Measurements from ENCODE around the gene TFEB.

The TFEB gene

GRCh38 chr6:41671376-41671775 lies 64.0 kb downstream of the TFEB start:
- Histone ChIP-seq H3F3A (ENCODE audit: control insufficient read depth, insufficient read depth) (no peaks in the 10 kb centered on the region), H3K36me3 (ENCODE audit: control insufficient read depth, low read length) (no peaks in the 10 kb centered on the region), H4K20me1 (ENCODE audit: control insufficient read depth, insufficient read depth, low read depth, low read length) (no peaks in the 10 kb centered on the region), H3K27me3 (ENCODE audit: control insufficient read depth, low read length) (peaks cover 17% of the 10 kb centered on the region), H3K4me2 (ENCODE audit: low read length) (no peak overlapping the region), H3K4me1 (ENCODE audit: control insufficient read depth, low read length) (no peaks in the 10 kb centered on the region), H3K9me3 (ENCODE audit: control insufficient read depth, insufficient read depth, low read length) (peaks cover 4% of the 10 kb centered on the region; the same call in 1 of the 2 replicates), H3K4me3 (ENCODE audit: low read length) (no peak overlapping the region), H3K79me2 (ENCODE audit: control insufficient read depth, low read length) (no peaks in the 10 kb centered on the region), H3K9me2 (replicated peaks; ENCODE audit: control insufficient read depth, low read length) (no peaks in the 10 kb centered on the region), H3K27ac (ENCODE audit: low read depth, low read length) (no peak overlapping the region)
- no peak for TF ChIP-seq CTCF (IDR thresholded peaks at IDR 0.05; ENCODE audit: low read depth, low read length, poor library complexity, severe bottlenecking)
- no peak for TF ChIP-seq EZH2phosphoT487 (IDR thresholded peaks at IDR 0.05; ENCODE audit: borderline replicate concordance, low read length)

GRCh38 chr6:41670703-41671360 lies 64.6 kb downstream of the TFEB start:
- no peak overlapping the region for H3K27ac ChIP-seq (ENCODE audit: low read depth, low read length)
- no peaks in the 10 kb centered on the region for H3K4me1 ChIP-seq (ENCODE audit: control insufficient read depth, low read length)
- no peaks in the 10 kb centered on the region for H3F3A ChIP-seq (ENCODE audit: control insufficient read depth, insufficient read depth)
- no peaks in the 10 kb centered on the region for H3K9me2 ChIP-seq (replicated peaks; ENCODE audit: control insufficient read depth, low read length)
- H3K4me3 ChIP-seq (ENCODE audit: low read length), result no peak overlapping the region
- H3K36me3 ChIP-seq (ENCODE audit: control insufficient read depth, low read length), result no peaks in the 10 kb centered on the region
- no peaks in the 10 kb centered on the region for H3K79me2 ChIP-seq (ENCODE audit: control insufficient read depth, low read length)
- H3K4me2 ChIP-seq (ENCODE audit: low read length), result no peak overlapping the region
- peaks cover 4% of the 10 kb centered on the region; the same call in 1 of the 2 replicates for H3K9me3 ChIP-seq (ENCODE audit: control insufficient read depth, insufficient read depth, low read length)
- TF ChIP-seq CTCF (IDR thresholded peaks at IDR 0.05; ENCODE audit: low read depth, low read length, poor library complexity, severe bottlenecking), result no peak
- no peak for TF ChIP-seq EZH2phosphoT487 (IDR thresholded peaks at IDR 0.05; ENCODE audit: borderline replicate concordance, low read length)
- peaks cover 15% of the 10 kb centered on the region for H3K27me3 ChIP-seq (ENCODE audit: control insufficient read depth, low read length)
- H4K20me1 ChIP-seq (ENCODE audit: control insufficient read depth, insufficient read depth, low read depth, low read length), result no peaks in the 10 kb centered on the region

- peaks cover 4% of the 10 kb centered on the region; the same call in 1 of the 2 replicates for H3K9me3 ChIP-seq (ENCODE audit: control insufficient read depth, insufficient read depth, low read length)
- TF ChIP-seq EZH2phosphoT487 (IDR thresholded peaks at IDR 0.05; ENCODE audit: borderline replicate concordance, low read length), result no peak
- TF ChIP-seq CTCF (IDR thresholded peaks at IDR 0.05; ENCODE audit: low read depth, low read length, poor library complexity, severe bottlenecking), result no peak
- H3K36me3 ChIP-seq (ENCODE audit: control insufficient read depth, low read length), result no peaks in the 10 kb centered on the region
- no peaks in the 10 kb centered on the region for H3K79me2 ChIP-seq (ENCODE audit: control insufficient read depth, low read length)
- no peak overlapping the region for H3K4me2 ChIP-seq (ENCODE audit: low read length)
- H3K9me2 ChIP-seq (replicated peaks; ENCODE audit: control insufficient read depth, low read length), result no peaks in the 10 kb centered on the region
- no peaks in the 10 kb centered on the region for H3K4me1 ChIP-seq (ENCODE audit: control insufficient read depth, low read length)
- no peaks in the 10 kb centered on the region for H3F3A ChIP-seq (ENCODE audit: control insufficient read depth, insufficient read depth)
- H3K27ac ChIP-seq (ENCODE audit: low read depth, low read length), result no peak overlapping the region
- H3K27me3 ChIP-seq (ENCODE audit: control insufficient read depth, low read length), result peaks cover 10% of the 10 kb centered on the region
- no peak overlapping the region for H3K4me3 ChIP-seq (ENCODE audit: low read length)
- no peaks in the 10 kb centered on the region for H4K20me1 ChIP-seq (ENCODE audit: control insufficient read depth, insufficient read depth, low read depth, low read length)
These were observed 66.4 kb downstream of the TFEB start for GRCh38 chr6:41668968-41669367.

Data from DOHH2 (cell line).